ENCODE data around the gene SH3D19. TPM values are rescaled to one million over a fixed set of nuclear protein-coding genes. Genes with fewer than 3 reads are reported as not detected.

SH3D19 gene
- total and polyA plus RNA-seq, 2 experiments from 2014 or later = 28.2 to 54.7 TPM

DNA sequence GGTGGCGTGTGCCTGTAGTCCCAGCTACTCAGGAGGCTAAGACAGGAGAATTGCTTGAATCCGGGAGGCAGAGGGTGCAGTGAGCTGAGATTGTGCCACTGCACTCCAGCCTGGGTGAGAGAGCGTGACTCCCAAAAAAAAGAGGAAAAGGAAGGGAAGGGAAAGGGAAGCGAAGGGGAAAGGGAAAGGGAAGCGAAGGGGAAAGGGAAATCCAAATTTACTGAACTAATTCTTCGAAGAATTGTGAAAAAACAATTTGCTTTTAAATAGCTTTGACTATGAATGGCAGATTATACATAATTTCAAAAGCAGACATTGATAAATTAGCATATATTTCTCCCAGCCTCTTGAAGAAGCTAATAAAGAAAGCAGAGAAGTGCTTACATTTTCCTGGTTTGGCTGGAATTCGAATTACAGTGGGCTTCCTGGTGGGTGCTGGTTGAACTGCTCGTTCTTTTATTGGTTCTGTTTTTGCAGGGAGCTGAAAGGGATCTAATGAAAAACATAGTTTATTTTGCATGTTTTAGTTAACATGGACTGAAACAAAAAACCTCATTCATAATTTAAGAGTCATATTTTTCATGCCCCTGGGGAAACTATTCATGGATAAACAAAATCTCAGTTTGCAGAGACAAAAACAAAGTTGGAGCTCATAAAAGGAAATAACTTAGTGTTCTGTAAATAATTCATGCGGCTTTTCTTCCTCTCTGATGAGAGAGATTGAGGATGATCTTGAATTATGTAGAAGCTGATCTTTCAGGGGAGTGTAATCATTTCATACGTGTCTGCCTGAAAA is 160.0 kb downstream of the SH3D19 start:
- no peak for DNase-seq (ENCODE audit: low spot score)
- H3K27ac ChIP-seq = peak overlapping the region; percentile 38
- peak overlapping the region; percentile 22 for H3K4me2 ChIP-seq
- H3K9me3 ChIP-seq (ENCODE audit: low read depth) = no peaks in the 10 kb centered on the region
- peaks cover 31% of the 10 kb centered on the region for H3K4me1 ChIP-seq (ENCODE audit: insufficient read depth)
- H3K36me3 ChIP-seq (replicated peaks; ENCODE audit: insufficient read depth, low read depth) = no peaks in the 10 kb centered on the region
- no peaks in the 10 kb centered on the region for H3K27me3 ChIP-seq
- no peak overlapping the region for H2AFZ ChIP-seq
- no peaks in the 10 kb centered on the region for H3K79me2 ChIP-seq
- WGBS (ENCODE audit: low lambda C conversion rate, missing lambda C conversion rate) = 75% methylated on average over 10 of the region's 10 CpGs
- H3K4me3 ChIP-seq = no peak overlapping the region
- no peaks in the 10 kb centered on the region for H3K9me2 ChIP-seq (replicated peaks; ENCODE audit: insufficient read depth)
- H4K20me1 ChIP-seq (ENCODE audit: insufficient read depth, poor library complexity, severe bottlenecking) = no peaks in the 10 kb centered on the region
- TF ChIP-seq EZH2 (IDR thresholded peaks at IDR 0.05; ENCODE audit: borderline replicate concordance) = no peak

DNA sequence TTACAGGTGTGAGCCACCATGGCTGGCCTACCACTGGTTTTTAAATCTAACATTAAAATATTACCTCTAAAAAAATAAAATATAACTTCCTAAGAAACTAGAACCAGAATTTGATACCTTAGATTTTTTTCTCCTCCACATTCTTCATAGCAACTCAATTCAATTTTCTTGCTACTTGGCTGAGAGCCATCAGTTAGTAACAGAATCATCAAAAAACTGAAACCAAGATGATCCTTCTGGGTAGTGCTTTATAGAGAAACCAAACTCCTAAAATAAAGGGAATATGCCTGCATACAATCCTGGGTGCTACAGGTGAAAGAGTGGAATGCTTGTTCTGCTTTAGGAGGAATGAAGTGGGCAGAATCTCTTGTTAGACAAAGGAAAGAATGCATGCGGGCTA is 161.6 kb downstream of the SH3D19 start:
- no peaks in the 10 kb centered on the region for H4K20me1 ChIP-seq (ENCODE audit: insufficient read depth, poor library complexity, severe bottlenecking)
- no peaks in the 10 kb centered on the region for H3K79me2 ChIP-seq
- DNase-seq (ENCODE audit: low spot score) = no peak
- H3K4me1 ChIP-seq (ENCODE audit: insufficient read depth) = peaks cover 19% of the 10 kb centered on the region
- WGBS (ENCODE audit: low lambda C conversion rate, missing lambda C conversion rate) = 74% methylated on average over 1 of the region's 1 CpG
- H3K9me2 ChIP-seq (replicated peaks; ENCODE audit: insufficient read depth) = no peaks in the 10 kb centered on the region
- no peak overlapping the region for H3K4me2 ChIP-seq
- no peaks in the 10 kb centered on the region for H3K27me3 ChIP-seq
- H3K9me3 ChIP-seq (ENCODE audit: low read depth) = no peaks in the 10 kb centered on the region
- TF ChIP-seq EZH2phosphoT487 (IDR thresholded peaks at IDR 0.05; ENCODE audit: low read depth, severe bottlenecking, unreplicated experiment) (no peak), EZH2 (IDR thresholded peaks at IDR 0.05; ENCODE audit: borderline replicate concordance) (no peak), CTCF (IDR thresholded peaks at IDR 0.05; ENCODE audit: poor library complexity) (no peak)
- no peak overlapping the region for H2AFZ ChIP-seq
- no peak overlapping the region for H3K27ac ChIP-seq
- no peaks in the 10 kb centered on the region for H3K36me3 ChIP-seq (replicated peaks; ENCODE audit: insufficient read depth, low read depth)
- no peak overlapping the region for H3K4me3 ChIP-seq

DNA sequence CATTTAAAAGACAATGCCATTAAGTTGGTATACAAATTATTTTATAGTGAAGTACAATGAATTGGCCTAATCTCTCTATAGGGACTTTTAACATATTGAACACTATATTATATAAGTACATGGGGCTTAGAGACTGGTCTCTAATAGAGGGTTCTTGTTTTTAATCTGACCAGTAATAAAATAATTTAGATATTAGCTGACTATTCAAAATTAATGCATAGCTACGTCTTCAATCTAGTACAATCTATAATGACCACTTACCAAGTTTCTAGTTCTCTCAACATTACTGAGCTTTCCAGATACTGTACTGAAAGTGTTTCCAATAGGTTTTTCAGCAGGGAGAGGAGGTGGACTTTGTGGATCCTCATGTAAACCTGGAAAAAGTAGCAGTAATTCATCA is 166.4 kb downstream of the SH3D19 start:
- Histone ChIP-seq H3K9me3 (ENCODE audit: low read depth) (no peaks in the 10 kb centered on the region), H3K4me2 (no peak overlapping the region), H3K36me3 (replicated peaks; ENCODE audit: insufficient read depth, low read depth) (no peaks in the 10 kb centered on the region), H3K9me2 (replicated peaks; ENCODE audit: insufficient read depth) (no peaks in the 10 kb centered on the region), H3K4me3 (no peak overlapping the region), H3K79me2 (no peaks in the 10 kb centered on the region), H3K27me3 (no peaks in the 10 kb centered on the region), H4K20me1 (ENCODE audit: insufficient read depth, poor library complexity, severe bottlenecking) (no peaks in the 10 kb centered on the region), H2AFZ (no peak overlapping the region), H3K27ac (no peak overlapping the region), H3K4me1 (ENCODE audit: insufficient read depth) (no peaks in the 10 kb centered on the region)
- 92% methylated on average over 1 of the region's 1 CpG for WGBS (ENCODE audit: low lambda C conversion rate, missing lambda C conversion rate)
- TF ChIP-seq EZH2phosphoT487 (IDR thresholded peaks at IDR 0.05; ENCODE audit: low read depth, severe bottlenecking, unreplicated experiment) = no peak
- TF ChIP-seq EZH2 (IDR thresholded peaks at IDR 0.05; ENCODE audit: borderline replicate concordance) = no peak
- TF ChIP-seq CTCF (IDR thresholded peaks at IDR 0.05; ENCODE audit: poor library complexity) = no peak
- no peak for DNase-seq (ENCODE audit: low spot score)

DNA sequence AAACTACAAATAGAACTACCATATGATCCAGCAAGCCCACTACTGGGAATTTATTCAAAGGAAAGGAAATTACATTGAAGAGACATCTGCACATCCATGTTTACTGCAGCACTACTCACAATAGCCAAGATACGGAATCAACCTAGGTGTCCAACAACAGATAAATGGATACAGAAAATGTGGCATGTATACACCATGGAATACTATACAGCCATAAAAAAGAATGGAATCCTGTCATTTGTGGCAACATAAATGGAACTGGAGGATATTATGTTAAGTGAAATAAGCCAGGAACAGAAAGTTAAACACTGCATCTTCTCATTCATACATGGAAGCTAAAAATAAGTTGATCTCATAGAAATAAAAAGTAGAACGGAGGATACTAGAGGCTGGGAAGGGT is 167.9 kb downstream of the SH3D19 start:
- no peaks in the 10 kb centered on the region for H4K20me1 ChIP-seq (ENCODE audit: insufficient read depth, poor library complexity, severe bottlenecking)
- no peaks in the 10 kb centered on the region for H3K36me3 ChIP-seq (replicated peaks; ENCODE audit: insufficient read depth, low read depth)
- H3K9me3 ChIP-seq (ENCODE audit: low read depth) = no peaks in the 10 kb centered on the region
- no peaks in the 10 kb centered on the region for H3K79me2 ChIP-seq
- WGBS (ENCODE audit: low lambda C conversion rate, missing lambda C conversion rate) = 100% methylated on average over 2 of the region's 2 CpGs
- no peak overlapping the region for H2AFZ ChIP-seq
- no peak for DNase-seq (ENCODE audit: low spot score)
- H3K9me2 ChIP-seq (replicated peaks; ENCODE audit: insufficient read depth) = no peaks in the 10 kb centered on the region
- no peaks in the 10 kb centered on the region for H3K27me3 ChIP-seq
- TF ChIP-seq EZH2phosphoT487 (IDR thresholded peaks at IDR 0.05; ENCODE audit: low read depth, severe bottlenecking, unreplicated experiment) = no peak
- no peak for TF ChIP-seq CTCF (IDR thresholded peaks at IDR 0.05; ENCODE audit: poor library complexity)
- TF ChIP-seq EZH2 (IDR thresholded peaks at IDR 0.05; ENCODE audit: borderline replicate concordance) = no peak
- no peak overlapping the region for H3K4me2 ChIP-seq
- H3K4me1 ChIP-seq (ENCODE audit: insufficient read depth) = no peaks in the 10 kb centered on the region
- H3K27ac ChIP-seq = no peak overlapping the region
- no peak overlapping the region for H3K4me3 ChIP-seq

All from hepatocyte (in vitro differentiated cells).